Activated CD8-positive, alpha-beta memory T cell treated with anti-CD3 and anti-CD28 coated beads for 48 hours (primary cell): Measurements from ENCODE around the gene PITPNC1.
"Not testable (repeated sequence)": the region's sequence is repeated elsewhere in the genome, so short reads cannot be mapped to it uniquely, and the experiment has no call there.

Source experiments
- DNase-seq, 3 experiments: peaks; one replicate each; pipeline ENCODE4 v3.0.0-alpha.2; 2020; ENCODE audit warnings: low read depth in 2 of 3, low spot score in 2 of 3

The PITPNC1 gene

DNA sequence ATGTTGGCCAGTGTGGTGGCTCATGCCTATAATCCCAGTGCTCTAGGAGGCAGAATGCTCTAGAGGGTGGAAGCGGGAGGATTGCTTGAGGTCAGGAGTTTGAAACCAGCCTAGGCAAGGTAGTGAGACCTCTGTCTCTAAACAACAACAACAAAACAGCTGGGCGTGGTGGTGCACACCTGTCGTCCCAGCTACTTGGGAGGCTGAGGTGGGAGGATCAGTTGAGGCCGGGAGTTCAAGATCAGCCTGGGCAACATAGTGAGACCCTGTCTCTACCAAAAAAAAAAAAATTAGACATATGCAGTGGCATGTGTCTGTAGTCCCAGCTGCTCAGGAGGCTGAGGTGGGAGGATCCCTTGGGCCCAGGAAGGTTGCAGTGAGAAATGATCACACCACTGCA is 53.4 kb downstream of the PITPNC1 start:
- not testable (repeated sequence) for DNase-seq

DNA sequence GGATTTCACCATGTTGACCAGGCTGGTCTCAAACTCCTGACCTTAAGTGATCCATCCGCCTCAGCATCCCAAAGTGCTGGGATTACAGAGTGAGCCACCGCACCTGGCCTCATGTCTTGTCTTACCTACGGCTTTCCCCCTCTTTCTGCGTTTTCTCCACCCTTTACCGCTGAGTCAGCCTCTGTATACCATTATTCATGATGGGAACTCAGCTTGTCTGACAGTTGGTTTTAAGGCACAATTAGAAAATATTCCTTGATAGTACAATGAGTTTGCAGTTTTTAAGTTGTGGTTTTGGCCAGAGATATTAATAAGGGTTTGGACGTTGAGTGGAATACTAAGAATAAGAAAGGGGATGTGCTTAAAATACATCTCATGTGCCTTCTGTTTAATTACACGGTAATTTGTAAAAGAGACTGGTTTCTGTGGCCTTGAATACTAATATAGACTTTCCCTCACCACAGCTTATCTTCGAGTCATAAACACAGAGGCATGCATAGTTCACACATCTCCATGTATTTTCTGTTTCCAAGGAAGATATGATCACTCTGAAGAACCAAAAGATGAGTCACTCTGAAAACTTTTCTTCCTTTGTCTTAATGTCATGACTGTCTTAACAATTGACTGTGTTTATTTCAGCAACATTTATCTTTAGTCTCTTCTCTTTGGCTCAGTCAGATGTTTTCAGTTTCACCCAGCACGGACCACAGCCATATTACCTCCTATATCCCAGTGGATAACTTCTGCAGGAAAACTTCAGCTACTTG is 54.4 kb downstream of the PITPNC1 start:
- DNase-seq: no peak

DNA sequence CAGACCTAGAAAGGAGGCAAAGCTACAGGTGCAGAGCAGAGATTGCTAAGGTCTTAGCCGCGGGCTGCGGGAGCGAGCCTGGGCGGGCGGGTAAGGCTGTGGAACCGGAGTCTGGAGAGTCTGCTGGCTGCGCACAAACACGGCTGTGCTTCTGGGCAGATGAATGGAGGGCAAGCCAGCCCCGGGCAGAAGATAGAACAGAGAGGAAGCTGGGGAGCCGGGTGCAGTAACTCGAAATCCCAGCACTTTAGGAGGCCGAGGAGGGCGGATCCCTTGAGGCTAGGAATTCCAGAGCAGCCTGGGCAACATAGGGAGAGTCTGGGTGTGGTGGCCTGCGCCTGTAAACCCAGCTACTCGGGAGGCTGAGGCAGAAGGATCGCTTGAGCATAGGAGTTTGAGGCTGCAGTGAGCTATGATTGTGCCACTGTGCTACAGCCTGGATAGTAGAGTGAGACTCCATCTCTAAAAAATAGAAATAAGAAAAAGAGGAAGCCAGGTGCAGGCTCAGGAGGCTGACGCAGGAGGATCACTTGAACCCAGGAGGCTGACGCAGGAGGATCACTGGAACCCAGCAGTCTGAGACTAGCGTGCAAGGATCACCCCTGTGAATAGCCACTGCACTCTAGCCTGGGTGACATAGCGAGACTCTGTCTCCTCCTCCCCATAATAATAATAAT is 56.3 kb downstream of the PITPNC1 start:
- DNase-seq: no peak

DNA sequence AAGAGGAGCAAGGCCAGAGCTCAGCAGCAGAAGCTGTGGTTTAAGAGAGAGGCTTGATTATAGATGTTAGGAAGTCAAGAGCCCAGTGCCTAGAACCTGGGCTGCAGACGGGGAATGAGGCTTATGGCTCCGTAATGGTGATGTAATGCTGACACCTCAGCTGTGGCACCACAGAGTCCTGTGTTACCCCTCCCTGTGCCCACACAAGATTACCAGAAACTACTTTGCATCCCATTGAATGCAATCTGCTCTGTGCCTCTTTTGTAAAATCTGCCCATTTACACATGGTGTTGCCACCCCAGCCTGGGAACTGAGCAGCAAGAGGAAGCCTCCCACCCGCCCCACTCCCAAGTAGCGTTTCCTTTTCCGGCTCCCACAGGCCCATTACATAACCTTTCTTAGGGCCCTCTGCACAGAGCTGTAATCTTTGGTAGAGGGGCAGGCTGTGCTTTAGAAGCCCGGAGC is 57.0 kb downstream of the PITPNC1 start:
- peak in 1 of 3 experiments; percentile 10 for DNase-seq

DNA sequence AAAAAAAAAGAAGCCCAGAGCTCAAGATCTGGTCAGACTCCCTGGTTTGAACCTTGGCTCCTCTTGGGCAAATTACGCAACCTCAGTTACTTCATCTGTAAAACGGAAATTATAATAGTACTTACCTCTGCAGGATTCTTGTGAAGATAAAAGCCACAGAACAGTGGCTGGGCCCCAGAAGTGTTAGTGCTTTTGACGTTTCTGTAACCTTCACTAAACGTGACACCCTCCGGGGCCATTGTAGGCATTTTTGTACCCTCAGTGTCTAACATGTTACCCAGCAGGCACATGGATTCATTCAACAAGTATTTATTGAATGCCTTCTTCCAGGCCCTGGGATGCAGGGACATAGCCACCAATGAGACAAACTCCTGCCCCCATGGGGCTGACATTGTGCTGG is 58.0 kb downstream of the PITPNC1 start:
- DNase-seq: peak in 1 of 3 experiments; percentile 13

DNA sequence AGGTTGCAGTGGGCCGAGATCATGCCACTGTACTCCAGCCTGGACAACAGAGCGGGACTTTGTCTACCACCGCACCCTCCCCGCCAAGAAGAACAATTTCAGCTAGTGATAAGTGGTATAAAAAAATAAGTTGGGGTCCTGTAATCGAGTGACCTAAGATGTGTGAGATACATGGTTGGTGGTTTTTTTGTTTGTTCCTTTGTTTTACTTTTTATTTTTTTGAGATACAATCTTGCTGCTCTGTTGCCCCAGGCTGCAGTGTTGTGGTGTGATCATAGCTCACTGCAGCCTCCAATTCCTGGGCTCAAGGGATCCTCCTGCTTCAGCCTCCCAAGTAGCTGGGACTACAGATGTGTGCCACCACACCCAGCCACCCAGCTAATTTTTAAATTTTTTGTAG is 58.7 kb downstream of the PITPNC1 start:
- DNase-seq: no peak

DNA sequence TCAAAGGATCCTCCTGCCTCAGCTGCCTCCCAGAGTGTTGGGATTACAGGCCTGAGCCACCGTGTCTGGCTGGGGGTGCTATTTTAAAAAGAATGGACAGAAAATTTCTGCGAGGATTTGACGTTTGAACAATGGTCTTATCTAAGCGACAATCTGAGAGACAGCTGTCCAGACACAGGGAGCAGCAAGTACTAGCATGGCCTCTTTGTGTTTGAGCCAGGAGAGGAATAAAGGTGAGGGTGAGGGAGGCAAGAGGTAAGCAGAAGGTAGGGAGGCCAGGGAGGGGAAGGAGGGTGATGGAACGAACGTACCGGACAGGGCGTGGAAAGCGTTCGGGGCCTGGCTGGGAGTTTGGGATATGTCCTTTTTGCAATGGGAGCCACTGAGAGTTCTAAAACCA is 59.2 kb downstream of the PITPNC1 start:
- no peak for DNase-seq

DNA sequence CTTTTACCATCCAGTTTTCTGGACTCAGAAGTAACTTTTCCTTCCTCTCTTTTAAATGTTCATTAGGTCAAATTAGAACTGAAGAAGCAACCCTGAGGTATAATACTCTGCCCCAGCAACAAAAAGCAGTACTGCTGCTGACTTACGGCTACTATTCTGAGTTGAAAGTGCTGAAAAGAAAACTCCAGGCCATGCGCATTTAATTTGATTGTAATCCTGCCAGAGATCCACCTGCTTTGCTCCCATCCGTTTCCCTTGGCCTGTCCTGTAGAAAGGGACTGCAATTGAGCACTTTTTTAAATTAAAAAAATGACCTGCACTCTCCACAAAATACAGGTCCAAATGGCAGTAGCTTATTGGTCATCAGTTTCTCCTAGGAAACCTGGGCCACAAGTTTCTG is 61.6 kb downstream of the PITPNC1 start:
- DNase-seq: no peak

DNA sequence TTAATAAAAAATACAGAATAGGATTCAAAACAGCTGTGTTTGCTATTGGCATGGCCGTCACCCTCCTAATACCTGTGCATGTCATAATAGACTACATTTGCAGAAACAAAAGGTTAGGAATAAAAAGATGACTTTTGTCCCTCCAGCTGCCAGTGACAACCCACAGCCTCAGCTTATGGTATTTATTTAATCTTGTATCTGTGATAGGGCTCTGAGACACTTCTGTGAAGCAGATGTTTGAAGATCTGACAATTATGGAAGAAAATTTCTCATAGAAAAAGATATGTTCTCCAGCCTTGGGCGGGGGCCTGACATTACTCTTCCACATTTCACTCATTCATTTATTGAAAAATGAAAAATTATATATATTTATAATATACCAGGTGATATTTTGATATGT is 62.2 kb downstream of the PITPNC1 start:
- no peak for DNase-seq

DNA sequence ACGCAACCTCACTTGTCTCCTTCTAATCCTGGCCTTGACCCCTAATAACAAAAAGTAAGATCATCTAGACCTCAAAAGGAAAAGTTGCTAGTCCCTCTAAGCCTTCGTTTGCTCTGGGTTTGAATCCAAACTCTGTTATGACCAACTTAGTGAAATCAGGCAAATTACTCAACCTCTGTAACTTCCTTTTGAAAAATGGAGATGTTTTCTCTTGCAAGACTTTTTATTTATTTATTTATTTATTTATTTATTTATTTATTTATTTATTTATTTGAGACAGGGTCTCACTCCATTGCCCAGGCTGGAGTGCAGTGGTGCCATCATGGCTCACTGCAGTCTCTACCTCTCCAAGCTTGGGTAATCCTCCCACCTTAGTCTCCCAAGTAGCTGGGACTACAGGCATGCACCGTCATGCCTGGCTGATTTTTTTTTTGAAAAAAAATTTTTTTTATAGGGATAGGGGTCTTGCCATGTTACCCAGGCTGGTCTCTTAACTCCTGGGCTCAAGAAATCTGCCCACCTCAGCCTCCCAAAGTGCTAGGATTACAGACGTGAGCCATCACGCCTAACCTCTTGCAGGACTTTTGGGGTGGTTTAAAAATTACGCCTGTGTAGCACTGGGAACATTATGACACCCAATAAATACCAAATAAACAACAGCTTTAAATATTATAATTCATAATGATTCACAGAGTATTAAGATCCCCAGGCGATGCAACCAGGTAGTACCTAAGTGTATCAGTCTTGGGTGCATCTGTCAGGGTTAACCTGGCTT is 63.4 kb downstream of the PITPNC1 start:
- no peak for DNase-seq

DNA sequence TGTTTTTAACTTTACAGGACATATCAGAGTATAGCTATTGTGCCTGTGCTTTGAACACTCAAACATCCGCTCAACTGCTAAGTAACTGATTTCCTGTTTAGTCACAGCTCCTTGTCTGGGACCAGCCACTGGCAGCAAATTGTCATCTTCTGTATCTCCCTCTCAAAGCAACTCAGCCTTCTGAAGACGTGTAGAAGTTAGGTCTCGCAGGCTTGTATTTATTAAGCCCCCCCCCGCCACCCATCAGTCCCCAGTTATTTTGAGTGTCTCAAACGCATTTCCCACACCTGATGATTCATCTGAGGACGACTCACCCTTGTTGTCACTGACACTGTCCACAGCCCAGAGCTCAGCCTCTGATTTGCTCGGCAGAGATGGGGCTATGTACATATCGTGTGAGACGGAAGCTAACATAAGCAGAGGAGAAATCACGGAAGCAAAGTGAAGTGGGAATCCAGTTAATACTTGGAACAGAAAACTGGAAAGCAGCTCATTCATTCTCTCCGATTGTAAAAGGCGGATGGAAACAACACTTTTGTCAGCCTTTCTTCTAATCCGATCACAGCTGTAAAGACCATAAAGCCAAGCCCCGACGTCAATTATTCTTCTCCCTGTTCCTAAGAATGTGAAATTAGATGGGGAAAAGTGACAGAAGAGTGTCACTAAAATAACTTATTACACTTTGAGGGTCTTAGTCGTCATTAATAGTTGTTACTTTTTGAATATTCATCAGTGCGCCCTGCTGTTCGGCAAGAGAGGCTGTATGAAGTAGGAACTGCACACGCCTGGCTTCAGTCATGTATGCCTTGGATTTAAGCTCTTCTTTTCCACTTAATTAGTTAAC is 64.2 kb downstream of the PITPNC1 start:
- DNase-seq: peak in 2 of 3 experiments; percentile 20 to 44

DNA sequence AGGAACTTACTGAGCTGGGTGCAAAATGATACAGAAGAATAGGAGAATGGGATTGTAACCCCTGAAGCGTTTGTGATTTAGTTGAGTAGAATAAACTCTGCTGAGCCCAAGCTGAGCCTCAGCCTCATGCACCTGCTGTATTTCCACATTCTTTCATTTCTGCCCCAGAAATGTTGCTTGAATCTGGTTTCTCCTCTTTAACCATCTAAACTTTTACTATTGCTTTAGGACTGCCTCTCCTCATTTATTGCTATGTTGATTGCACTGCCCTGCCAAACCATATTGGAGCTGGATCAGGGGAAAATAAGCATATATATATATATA is 64.8 kb downstream of the PITPNC1 start:
- no peak for DNase-seq

DNA sequence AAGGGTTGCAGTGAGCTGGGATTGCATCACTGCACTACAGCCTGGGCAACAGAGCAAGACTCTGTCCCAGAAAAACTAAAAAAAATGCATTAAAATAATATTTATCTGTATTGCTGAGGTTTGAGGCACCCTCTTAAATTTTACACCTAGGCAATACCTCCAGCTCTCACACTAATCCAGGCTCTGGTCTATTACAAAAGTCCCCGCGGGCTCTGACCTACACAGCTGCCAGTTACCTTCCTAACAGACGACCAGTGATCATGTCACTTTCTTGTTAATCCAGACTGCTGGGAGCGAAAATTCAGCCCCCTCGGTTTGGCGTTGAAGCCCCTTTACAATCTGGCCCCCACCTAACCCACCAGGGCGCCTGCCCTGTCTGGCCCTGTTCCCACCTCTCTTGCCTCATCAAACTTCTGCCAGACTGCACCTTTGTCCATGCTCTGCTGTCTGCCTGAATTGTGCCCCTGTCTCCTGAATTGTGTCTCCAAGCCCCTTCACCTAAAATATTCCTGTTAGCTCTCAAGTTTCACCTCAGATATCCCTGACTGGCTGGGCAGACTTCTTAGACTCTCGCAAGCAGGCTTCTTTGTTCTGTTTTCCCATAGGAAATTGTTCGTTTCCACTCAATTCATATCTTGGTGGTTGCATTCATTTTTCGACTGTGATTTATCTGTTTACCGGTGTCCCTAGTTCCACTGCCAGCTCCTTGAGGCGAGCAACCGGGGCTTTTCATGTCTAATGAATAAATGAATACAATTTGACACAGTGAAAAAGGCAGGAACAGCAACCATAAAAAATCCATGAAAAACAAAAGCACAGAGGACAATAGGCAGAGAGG is 65.9 kb downstream of the PITPNC1 start:
- no peak for DNase-seq

DNA sequence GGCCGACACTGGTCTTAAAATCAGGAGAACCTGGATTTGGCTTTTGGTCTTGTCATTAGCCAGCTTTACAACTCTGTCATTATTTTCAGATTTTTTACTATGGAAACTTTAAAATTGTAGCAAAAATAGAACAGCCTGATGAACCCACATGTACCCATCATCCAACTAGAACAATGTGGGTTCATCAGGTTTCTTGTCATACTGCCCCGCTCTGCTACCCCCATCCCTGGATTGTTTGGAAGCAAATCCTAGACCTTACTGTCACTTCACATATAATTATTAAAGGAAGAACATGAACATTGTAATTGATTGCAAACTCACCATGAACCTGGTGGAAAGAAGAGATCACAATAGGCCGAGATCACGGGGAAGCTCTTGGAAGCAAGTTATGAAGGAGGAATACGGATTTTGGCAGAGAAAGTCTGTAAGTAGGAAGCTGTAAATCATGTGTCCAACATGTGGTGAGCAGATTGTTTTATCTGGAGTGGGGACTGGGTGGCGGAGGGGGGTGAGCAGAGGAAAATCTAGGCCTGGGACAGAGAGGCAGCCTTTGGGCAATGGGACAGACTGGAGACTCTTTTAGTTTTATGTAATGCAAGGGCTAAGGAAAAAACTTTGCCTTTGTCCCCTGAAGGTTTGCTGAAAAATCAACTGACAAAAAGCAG is 67.0 kb downstream of the PITPNC1 start:
- DNase-seq: no peak

DNA sequence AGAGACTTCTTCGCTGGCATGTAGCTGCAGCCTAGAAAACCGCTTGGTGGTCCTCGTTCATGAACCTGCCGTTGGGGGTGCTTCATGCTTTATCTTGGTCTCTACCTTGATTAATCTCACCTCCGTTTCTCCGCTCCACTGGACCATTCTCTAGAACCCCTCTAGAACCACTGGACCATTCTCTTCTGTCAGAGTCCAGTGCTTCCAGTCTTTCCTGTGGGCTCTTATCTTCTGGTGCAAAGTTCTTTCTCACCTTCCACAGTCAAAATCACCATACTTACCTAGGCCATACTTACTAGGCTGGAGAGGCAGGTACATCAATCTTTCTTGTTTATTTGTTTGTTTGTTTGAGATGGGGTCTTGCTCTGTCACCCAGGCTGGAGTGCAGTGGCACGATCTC is 71.4 kb downstream of the PITPNC1 start:
- no peak for DNase-seq

DNA sequence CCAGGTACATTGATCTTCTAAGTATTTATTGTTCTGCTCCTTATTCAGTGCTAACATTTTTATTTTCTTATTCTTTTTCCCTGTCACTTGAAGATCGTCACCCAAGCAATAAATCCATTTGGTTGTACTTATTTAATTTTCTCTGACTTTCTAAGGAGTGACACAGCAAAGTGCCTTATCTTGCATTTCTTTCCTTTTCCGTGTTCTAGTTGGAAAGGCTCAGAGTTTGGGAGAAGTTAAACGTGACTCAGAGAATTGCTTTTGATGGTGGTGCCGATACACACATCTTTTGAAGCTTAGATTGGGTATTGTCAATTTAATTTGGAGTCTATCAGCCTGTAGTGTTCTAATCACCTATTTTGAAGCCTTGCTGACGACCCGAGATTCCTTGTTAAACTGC is 72.0 kb downstream of the PITPNC1 start:
- DNase-seq: no peak

DNA sequence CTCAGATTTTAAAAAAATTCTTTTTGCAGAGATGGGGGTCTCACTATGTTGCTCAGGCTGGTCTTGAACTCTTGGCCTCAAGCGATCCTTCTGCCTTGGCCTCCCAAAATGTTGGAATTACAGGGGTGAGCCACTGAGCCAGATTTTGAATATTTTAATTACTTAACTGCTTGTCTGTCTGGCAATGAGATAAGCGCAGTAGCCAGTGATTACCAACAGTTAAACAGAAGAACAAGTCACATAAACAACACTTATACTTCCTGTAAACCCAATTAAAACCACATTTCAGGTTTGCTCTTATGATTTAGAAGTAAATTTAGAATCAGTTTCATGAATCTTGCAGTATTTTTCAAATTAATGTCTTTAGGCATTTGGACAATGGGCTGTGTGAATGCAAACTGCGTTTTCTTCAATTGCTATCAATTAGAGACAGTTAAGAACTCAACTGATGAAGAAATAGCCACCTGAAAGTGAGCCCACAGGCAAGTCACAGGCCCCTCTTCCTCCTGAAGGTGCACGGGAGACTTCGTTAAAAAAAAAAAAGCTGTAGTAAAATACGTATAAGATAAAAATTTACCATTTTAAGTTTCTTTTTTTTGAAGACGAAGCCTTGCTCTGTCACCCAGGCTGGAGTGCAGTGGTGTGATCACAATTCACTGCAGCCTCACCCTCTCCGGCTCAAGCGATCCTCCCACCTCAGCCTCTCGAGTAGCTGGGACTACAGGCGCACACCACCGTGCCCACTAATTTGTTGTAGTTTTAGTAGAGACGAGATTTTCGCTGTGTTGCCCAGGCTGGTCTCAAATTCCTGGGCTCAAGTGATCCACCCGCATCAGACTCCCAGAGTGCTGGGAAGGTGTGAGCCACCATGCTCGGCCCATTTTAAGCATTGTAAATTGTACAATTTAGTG is 73.0 kb downstream of the PITPNC1 start:
- no peak for DNase-seq

DNA sequence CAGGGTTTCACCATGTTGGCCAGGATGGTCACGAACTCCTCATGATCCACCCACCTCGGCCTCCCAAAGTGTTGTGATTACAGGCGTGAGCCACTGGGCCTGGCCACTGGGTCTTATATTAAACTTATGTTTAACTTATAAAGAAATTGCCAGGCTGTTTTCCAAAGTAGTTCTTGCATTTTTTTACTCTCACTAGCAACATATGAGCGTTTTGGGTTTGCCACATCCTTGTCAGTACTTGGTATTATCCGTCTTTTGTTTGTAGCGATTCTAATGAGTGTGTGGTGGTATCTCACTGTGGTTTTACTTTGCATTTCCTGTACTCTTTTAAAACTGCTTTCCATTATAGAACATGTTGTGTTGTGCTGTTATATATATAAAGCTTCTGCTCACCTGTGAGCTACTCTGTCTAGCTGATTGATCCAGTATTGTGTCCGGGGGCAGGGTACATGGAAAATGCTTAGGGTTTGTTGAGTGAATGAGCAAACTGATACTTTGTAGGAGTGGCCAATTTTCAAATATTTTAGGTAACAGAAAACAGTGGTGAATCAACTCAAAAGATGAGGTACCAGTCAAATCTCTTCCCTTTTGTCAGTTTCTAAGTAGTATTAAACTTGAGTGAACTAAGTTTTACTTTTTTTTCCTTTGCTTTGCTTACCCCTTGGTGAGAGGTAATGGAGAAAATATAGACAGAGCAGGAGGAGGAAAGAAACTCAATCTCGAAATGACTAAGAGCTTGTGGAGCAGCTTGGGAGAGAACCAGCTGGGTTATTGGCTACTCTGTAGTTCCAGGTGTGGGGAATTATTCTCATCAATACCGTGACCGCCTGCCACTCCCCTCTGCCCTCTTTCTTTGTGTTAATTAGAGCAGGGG is 75.8 kb downstream of the PITPNC1 start:
- no peak for DNase-seq
